Endothelial cell of umbilical vein (primary cell): ENCODE data around the gene MAX. TPM values are rescaled to one million over a fixed set of nuclear protein-coding genes. Genes with fewer than 3 reads are reported as not detected.

Experiments
- BruUV-seq: library from RNA; stranded (reverse); fragments of 400-500 nt; replicated peaks from 2 replicates; lab custom pipeline; 2021; lab: Mats Ljungman, UMichigan
- CTCF ChIA-PET: fragments of 300-600, 350-600 bp; sonication (Branson Sonifier 250); formaldehyde crosslinking; loops from one replicate; lab custom pipeline; 2021; ENCODE audit warnings: antibody characterized with exemption, inconsistent platforms; lab: Charles Lee
- POLR2A ChIA-PET: fragments of 300-600, 350-600 bp; sonication (Branson Sonifier 250); formaldehyde crosslinking; loops from one replicate; lab custom pipeline; 2021; ENCODE audit warnings: antibody characterized with exemption, inconsistent platforms; lab: Charles Lee
- DNase-seq: peaks from one replicate; pipeline ENCODE4 v3.0.0-alpha.2; 2011; ENCODE audit warnings: low read depth, low spot score
- FAIRE-seq: peaks from 2 replicates; lab custom pipeline; 2011; peaks lifted over from hg19 to GRCh38; lab: Jason Lieb, UNC
- H2AFZ ChIP-seq: 2 replicates; pipeline ENCODE4 v1.6.0; 2012; ENCODE audit warnings: low read depth, low read length, control low read depth, inconsistent platforms
- H3K27ac ChIP-seq: 2 replicates; pipeline ENCODE4 v1.5.1; 2011; ENCODE audit warnings: low read depth, mild to moderate bottlenecking, control low read depth, low read length, moderate library complexity; ENCODE audit not compliant: insufficient read depth
- H3K27me3 ChIP-seq, 2 experiments: 2 replicates each; pipeline versions ENCODE4 v1.6.0 to v1.6.1; 2011; ENCODE audit warnings: low read length in 2 of 2, mixed read lengths in 1 of 2; ENCODE audit not compliant: control insufficient read depth in 2 of 2, insufficient read depth in 2 of 2
- H3K36me3 ChIP-seq, 2 experiments: 2 replicates in 1 of 2; 3 replicates in 1 of 2; pipeline ENCODE4 v1.5.1; 2011; ENCODE audit warnings: low read length in 2 of 2, mild to moderate bottlenecking in 1 of 2, moderate library complexity in 1 of 2; ENCODE audit not compliant: control insufficient read depth in 2 of 2, insufficient read depth in 2 of 2; ENCODE audit errors: extremely low read depth in 1 of 2
- H3K4me1 ChIP-seq: 3 replicates; pipeline ENCODE4 v1.5.1; 2011; ENCODE audit warnings: mild to moderate bottlenecking, low read length; ENCODE audit not compliant: control insufficient read depth, insufficient read depth; ENCODE audit errors: extremely low read depth
- H3K4me2 ChIP-seq: 2 replicates; pipeline ENCODE4 v1.6.1; 2011; ENCODE audit warnings: low read length, control low read depth, mixed read lengths; ENCODE audit not compliant: insufficient read depth
- H3K4me3 ChIP-seq, 3 experiments: fragments of 200-600 bp in 1 of 3; sonication (generic), shearing (Covaris generic) in 1 of 3; replicated peaks in 1 of 3; 2 replicates each; pipeline ENCODE4 v1.5.1; 2011 to 2016; ENCODE audit warnings: control low read depth in 3 of 3, low read length in 3 of 3, mild to moderate bottlenecking in 2 of 3, inconsistent platforms in 1 of 3, low read depth in 1 of 3, moderate library complexity in 1 of 3; ENCODE audit not compliant: insufficient read depth in 1 of 3
- H3K79me2 ChIP-seq: 2 replicates; pipeline ENCODE4 v1.6.0; 2012; ENCODE audit warnings: low read length, inconsistent platforms; ENCODE audit not compliant: control insufficient read depth, insufficient read depth
- H3K9ac ChIP-seq: replicated peaks from 2 replicates; pipeline ENCODE3; 2011; ENCODE audit warnings: low read length, control low read depth; ENCODE audit not compliant: insufficient read depth; ENCODE audit errors: extremely low read depth
- H3K9me1 ChIP-seq: replicated peaks from 3 replicates; pipeline ENCODE4 v1.6.0; 2011; ENCODE audit warnings: mild to moderate bottlenecking, low read length; ENCODE audit not compliant: control insufficient read depth, insufficient read depth; ENCODE audit errors: extremely low read depth
- H3K9me3 ChIP-seq: replicated peaks from 2 replicates; pipeline ENCODE4 v1.5.1; 2012; ENCODE audit warnings: low read length, inconsistent platforms; ENCODE audit not compliant: control insufficient read depth, insufficient read depth
- H4K20me1 ChIP-seq: replicated peaks from 2 replicates; pipeline ENCODE3; 2011; ENCODE audit warnings: mild to moderate bottlenecking, low read length; ENCODE audit not compliant: control insufficient read depth, insufficient read depth; ENCODE audit errors: extremely low read depth
- CTCF ChIP-seq, 2 donors: IDR thresholded peaks; 1 replicate in 1 of 2; 2 replicates in 1 of 2; pipeline ENCODE4 v1.5.1; 2011; ENCODE audit warnings: low read length in 2 of 2, mild to moderate bottlenecking in 2 of 2, moderate library complexity in 2 of 2, control low read depth in 1 of 2, inconsistent platforms in 1 of 2, low read depth in 1 of 2; ENCODE audit not compliant: insufficient read depth in 1 of 2; ENCODE audit errors: extremely low read depth in 1 of 2
- EZH2 ChIP-seq: IDR thresholded peaks from 2 replicates; pipeline ENCODE4 v1.6.1; 2012; ENCODE audit warnings: borderline replicate concordance, low read depth, mild to moderate bottlenecking, moderate library complexity, low read length, inconsistent platforms; ENCODE audit not compliant: severe bottlenecking
- FOS ChIP-seq: IDR thresholded peaks from 2 replicates; pipeline ENCODE4 v1.6.1; 2011; ENCODE audit warnings: mild to moderate bottlenecking, low read length, moderate library complexity, borderline replicate concordance; ENCODE audit not compliant: insufficient read depth
- GATA2 ChIP-seq: IDR thresholded peaks from 2 replicates; pipeline ENCODE4 v1.7.0; 2011; ENCODE audit warnings: low read depth, mild to moderate bottlenecking, moderate library complexity, mixed read lengths, low read length; ENCODE audit not compliant: insufficient read length, insufficient read depth
- JUN ChIP-seq: IDR thresholded peaks from 2 replicates; pipeline ENCODE4 v1.6.1; 2011; ENCODE audit warnings: borderline replicate concordance, low read depth; ENCODE audit not compliant: insufficient read length, insufficient read depth
- MAX ChIP-seq: IDR thresholded peaks from 2 replicates; pipeline ENCODE4 v1.6.1; 2011; ENCODE audit not compliant: insufficient read depth, insufficient read length
- MYC ChIP-seq: IDR thresholded peaks from one replicate; pipeline ENCODE4 v1.6.1; 2011; ENCODE audit warnings: mild to moderate bottlenecking, low read depth, low read length
- POLR2A ChIP-seq: IDR thresholded peaks from 2 replicates; pipeline ENCODE4 v1.6.1; 2012; ENCODE audit warnings: low read depth, mild to moderate bottlenecking, control low read depth, low read length
- POLR2AphosphoS5 ChIP-seq: IDR thresholded peaks from 2 replicates; pipeline ENCODE4 v1.6.1; 2012; ENCODE audit warnings: low read depth, mild to moderate bottlenecking, control low read depth, low read length, moderate library complexity; ENCODE audit not compliant: insufficient read depth
- dilution Hi-C: fragments of 300-500 bp; cut with MboI; formaldehyde crosslinking; loops from one replicate; pipeline ENCODE4 v1.15.0; 2019; ENCODE audit warnings: low sequenced_read_pairs; ENCODE audit not compliant: extremely low pct_ligation_motif_present
- intact Hi-C: fragments of 100-400 bp; cut with micrococcal nuclease; formaldehyde crosslinking; loops from one replicate; pipeline ENCODE4 v1.10.0; 2022
- polyA plus RNA-seq, 4 experiments: library from polyadenylated mRNA; depleted of rRNA in 3 of 4; stranded (reverse) in 3 of 4; unstranded in 1 of 4; fragments of >200 nt; gene quantifications; 2 replicates each; pipeline versions ENCODE4 v1.2.1 to v1.2.3, GENCODE V29; 2011 to 2012; ENCODE audit warnings: missing spikeins in 1 of 4
- total RNA-seq: library from RNA; stranded (reverse); gene quantifications from 2 replicates; pipeline ENCODE4 v1.2.3, GENCODE V29; 2021

The MAX gene
- total and polyA plus RNA-seq, 2 donors (not counting 3 experiments of a cell fraction or from before 2014, with no cell fraction given), result 70.1 to 79.5 TPM

- TF ChIP-seq MYC, result no peak
- TF ChIP-seq POLR2AphosphoS5, result no peak
- no peak for TF ChIP-seq MAX
- no peak for TF ChIP-seq FOS
- no peak for TF ChIP-seq POLR2A
- no peak for TF ChIP-seq CTCF (IDR thresholded peaks at IDR 0.05; ENCODE audit: extremely low read depth in 1 of 2, insufficient read depth in 1 of 2, low read depth in 1 of 2, low read length in 2 of 2)
- TF ChIP-seq JUN, result no peak
- TF ChIP-seq EZH2, result no peak
- TF ChIP-seq GATA2, result no peak
- Histone ChIP-seq H3K9me1 (no peaks in the 10 kb centered on the region), H3K9ac (peak overlapping the region; percentile 81), H3K4me1 (peaks cover 35% of the 10 kb centered on the region), H3K36me3 (peaks cover 0 to 2% of the 10 kb centered on the region in 2 experiments), H4K20me1 (peaks cover 5% of the 10 kb centered on the region), H2AFZ (no peak overlapping the region), H3K9me3 (no peaks in the 10 kb centered on the region), H3K4me3 (peak overlapping the region; percentile 87 to 91 (median 91)), H3K27ac (peak overlapping the region; percentile 46), H3K4me2 (peak overlapping the region; percentile 92), H3K79me2 (peaks cover 53% of the 10 kb centered on the region), H3K27me3 (no peaks in the 10 kb centered on the region)
- dilution Hi-C loops (no loop called here), intact Hi-C loops (loop anchor here (5.0 kb wide), 1 partner anchor 156 kb away; no protein-coding TSS in a partner anchor)
- TSS peak; percentile 40 for BruUV-seq
- FAIRE-seq (no peak), DNase-seq (peak; percentile 44)
- ChIA-PET CTCF (interaction anchor here (0.6 to 1.6 kb wide), 2 partner anchors 101 to 314 kb away, joined by 3 to 4 read pairs; no protein-coding TSS in a partner anchor), POLR2A (no interaction called here)
Measured at GRCh38 chr14:65100922-65101541, 1.3 kb downstream of the MAX start.
